HG03571 (cell line): ENCODE measurements around the gene DCAF10.
"Not testable (repeated sequence)": the region's sequence is repeated elsewhere in the genome, so short reads cannot be mapped to it uniquely, and the experiment has no call there.

Experiments used
- ATAC-seq: cut with Tn5 transposase; IDR thresholded peaks from one replicate; pipeline ENCODE4 v1.9.1; 2021; ENCODE audit not compliant: unreplicated experiment

Gene DCAF10

GRCh38 chr9:37800631-37801286, at the start of gene DCAF10:
TSS of gene DCAF10 (plus strand) at chr9:37800797. CDS start at chr9:37800867, 70 bp downstream.
- peak; percentile 59 for ATAC-seq

- no peak for ATAC-seq
Observed at GRCh38 chr9:37751186-37751585, 49.4 kb upstream of the DCAF10 start.

DNA sequence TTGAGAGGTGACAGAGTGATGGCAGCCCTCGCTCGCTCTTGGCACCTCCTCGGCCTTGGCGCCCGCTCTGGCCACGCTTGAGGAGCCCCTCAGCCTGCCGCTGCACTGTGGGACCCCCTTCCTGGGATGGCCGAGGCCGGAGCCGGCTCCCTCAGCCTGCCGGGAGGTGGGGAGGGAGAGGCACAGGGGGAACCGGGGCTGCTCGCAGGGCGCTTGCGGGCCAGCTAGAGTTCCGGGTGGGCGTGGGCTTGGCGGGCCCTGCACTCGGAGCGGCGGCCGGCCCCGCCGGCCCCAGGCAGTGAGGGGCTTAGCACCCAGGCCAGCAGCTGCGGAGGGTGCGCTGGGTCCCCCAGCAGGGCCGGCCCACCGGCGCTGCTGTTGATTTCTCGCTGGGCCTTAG, 48.9 kb upstream of the DCAF10 start:
- not testable (repeated sequence) for ATAC-seq

DNA sequence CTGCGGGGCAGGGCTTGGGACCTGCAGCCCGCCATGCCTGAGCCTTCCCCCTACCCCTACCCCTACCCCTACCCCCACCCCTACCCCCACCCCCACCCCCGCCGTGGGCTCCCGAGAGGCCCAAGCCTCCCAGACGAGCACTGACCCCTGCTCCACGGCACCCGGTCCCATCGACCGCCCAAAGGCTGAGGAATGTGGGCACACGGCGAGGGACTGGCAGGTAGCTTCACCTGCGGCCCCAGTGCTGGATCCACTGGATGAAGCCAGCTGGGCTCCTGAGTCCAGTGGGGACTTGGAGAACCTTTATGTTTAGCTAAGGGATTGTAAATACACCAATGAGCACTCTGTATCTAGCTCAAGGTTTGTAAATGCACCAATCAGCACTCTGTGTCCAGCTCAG, 48.5 kb upstream of the DCAF10 start:
- not testable (repeated sequence) for ATAC-seq

DNA sequence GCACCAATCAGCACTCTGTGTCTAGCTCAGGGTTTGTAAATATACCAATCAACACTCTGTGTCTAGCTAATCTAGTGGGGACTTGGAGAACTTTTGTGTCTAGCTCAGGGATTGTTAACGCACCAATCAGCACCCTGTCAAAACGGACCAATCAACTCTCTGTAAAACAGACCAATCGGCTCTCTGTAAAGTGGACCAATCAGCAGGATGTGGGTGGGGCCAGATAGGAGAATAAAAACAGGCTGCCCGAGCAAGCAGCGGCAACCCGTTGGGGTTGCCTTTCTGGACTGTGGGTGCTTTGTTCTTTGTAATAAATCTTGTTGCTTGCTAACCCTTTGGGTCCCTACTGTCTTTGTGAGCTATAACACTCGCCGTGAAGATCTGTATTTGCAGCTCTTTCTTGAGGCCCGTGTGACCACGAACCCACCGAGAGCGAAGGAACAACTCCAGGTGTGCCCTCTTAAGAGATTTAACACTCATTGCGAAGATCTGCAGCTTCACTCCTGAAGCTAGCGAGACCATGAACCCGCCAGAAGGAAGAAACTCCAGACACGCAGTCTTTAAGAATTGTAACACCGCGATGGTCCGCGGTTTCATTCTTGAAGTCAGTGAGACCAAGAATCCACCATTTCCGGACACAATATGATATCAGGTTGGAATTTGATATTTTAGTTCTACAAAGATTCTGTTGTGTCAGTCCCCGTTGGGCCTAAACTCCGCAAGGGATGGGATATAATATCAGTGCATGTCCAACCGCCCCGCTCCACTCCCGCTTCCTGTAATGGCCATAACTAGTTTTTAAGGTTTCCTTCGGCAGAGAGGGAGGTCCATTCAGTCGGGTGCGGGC, 47.7 kb upstream of the DCAF10 start:
- ATAC-seq = no peak

DNA sequence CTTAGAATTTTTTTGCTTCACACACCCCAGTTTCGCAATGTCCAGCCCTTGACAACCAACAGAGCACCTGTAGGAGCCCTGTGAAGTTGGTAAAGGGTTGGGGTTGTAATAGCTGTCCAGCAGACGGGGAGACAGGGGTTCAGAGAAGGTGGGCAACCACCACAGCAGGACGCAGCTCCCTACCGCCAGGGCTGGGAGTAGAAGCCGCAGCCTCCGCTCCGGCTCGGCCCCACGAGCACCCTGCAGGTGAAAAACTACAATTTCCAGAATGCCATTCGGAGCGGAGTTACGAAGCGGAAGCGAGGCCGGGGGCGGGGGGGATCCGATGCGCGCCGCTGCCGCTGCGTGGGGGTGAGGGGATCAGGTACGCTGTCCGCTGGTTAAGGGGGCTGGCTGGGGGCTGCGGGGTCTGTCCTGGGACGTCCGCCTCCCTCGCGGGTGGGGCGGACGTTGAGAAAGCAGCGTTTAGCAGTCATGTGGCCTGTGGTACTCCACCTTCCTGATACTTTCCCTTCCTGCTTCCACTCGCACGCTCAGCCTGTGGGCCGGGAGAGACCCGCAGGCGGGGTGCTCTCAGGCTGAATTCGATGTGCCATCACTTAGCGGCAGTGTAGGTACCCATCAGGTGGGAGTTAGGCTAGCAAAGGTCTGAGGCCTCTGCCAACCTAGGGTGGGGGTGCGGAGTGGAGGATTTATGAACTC, 47.0 kb upstream of the DCAF10 start, which contains the start of gene TRMT10B:
TSS of gene TRMT10B (plus strand) at position 317 of the 702 bp plus-strand sequence. CDS start 8,127 bp downstream, outside the sequence.
- peak; percentile 86 for ATAC-seq

DNA sequence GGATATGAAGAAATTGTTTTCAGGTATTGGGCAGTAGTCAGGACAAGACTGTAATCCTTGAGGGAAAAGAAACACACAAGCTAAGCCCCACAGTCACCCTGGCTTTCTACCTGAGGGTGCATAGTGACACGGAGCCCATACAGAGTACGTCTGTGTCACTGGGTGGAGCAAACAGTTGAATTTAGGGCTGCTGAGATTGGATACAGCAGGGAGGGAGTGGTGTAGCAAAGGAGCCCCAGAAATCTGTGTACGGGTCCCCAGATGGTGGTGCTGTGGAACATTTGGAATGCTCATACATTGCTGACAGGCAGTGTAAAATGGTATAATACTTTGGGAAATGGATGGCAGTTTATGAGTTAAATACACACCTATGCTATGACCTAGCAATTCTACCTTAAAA, 41.9 kb upstream of the DCAF10 start:
- ATAC-seq = no peak

DNA sequence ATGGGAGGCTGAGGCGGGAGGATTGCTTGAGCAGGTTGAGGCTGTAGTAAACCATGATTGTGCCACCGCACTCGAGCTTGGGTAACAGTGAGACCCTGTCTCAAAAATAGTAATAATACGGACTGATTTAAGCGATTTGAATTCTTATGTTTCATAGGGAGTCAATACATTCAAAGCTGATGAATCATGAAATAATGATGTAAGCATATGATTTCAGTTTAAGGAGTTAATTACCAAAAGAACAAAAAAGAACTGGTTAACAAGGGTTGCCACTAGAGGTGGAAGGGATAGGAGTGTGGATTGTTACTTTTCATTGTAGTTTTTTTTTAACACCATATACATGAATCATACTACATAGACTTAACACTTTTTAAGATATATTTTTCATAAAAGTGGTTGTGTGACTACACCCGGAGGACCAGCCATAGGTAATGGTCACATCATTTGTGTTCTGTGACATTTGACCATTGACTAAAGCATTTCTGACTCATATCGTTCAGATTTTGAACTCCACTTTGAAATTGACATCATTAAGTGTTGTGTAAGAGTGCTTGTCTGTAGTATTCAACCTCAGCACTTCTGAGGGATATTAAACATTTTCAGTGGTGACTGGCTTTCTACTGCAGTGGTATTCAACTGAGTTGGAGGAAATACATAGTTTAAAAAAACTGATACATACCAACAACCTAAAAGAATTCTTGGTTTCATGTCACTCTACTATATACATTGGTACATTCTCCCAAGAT, 40.0 kb upstream of the DCAF10 start:
- ATAC-seq = no peak

- no peak for ATAC-seq
Observed at GRCh38 chr9:37761511-37761910, 39.1 kb upstream of the DCAF10 start.

DNA sequence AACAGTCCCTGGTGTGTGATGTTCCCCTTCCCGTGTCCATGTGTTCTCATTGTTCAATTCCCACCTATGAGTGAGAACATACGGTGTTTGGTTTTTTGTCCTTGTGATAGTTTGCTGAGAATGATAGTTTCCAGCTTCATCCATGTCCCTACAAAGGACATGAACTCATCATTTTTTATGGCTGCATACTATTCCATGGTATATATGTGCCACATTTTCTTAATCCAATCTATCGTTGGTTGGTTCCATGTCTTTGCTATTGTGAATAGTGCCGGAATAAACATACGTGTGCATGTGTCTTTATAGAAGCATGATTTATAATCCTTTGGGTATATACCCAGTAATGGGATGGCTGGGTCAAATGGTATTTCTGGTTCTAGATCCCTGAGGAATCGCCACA, 35.3 kb upstream of the DCAF10 start:
- ATAC-seq = not testable (repeated sequence)

DNA sequence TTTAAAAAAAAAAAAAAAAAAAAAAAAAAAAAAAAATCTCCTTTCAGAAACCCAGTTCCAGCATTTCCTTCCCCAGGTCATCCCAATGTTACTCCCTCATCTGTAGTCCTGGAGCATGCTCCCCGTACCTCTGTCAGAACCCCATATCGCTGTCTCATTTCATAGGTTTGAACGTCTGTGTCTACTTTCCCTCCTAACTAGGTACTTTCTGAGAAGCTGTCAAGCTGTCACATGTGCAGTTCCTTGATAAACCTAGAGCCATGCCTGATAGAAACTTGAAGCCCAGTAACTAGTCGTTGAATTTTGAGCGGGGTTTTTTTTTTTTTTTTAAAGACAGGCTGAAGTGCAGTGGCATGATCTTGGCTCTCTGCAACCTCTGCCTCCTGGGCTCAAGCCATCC, 31.3 kb upstream of the DCAF10 start:
- no peak for ATAC-seq

GRCh38 chr9:37769995-37770394, 30.6 kb upstream of the DCAF10 start:
- no peak for ATAC-seq

DNA sequence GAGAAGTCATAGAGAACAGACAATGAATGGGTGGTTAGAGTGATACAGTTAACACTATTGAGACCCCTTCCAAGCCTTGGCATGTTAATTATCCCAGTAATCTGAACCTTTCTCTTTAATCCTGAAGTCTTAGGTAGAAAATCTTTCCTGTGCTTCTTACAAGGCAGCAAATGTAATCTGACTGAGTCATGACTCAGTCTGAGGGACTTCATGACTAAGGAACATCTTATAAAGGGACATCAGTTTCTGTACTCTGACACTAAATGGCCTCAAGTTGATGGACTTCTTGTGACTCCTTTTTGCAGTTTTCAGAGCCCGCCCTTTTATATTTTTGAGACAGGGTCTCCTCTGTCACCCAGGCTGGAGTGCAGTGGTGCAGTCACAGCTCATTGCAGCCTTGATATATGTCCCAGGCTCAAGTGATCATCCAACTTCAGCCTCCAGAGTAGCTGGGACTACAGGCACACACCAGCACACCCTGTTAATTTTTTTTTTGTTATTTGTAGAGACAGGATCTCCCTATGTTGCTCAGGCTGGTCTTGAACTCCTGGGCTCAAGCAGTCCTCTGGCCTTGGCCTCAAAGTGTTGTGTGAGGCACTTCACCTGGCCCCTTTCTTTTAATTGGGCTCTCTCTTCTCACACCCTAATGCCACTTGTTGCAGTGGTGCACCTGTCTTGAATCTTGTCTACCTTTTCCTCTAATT, 25.2 kb upstream of the DCAF10 start:
- no peak for ATAC-seq

GRCh38 chr9:37776328-37776727, 24.3 kb upstream of the DCAF10 start:
- no peak for ATAC-seq

- ATAC-seq = no peak
Observed at GRCh38 chr9:37778534-37778933, 22.1 kb upstream of the DCAF10 start.

DNA sequence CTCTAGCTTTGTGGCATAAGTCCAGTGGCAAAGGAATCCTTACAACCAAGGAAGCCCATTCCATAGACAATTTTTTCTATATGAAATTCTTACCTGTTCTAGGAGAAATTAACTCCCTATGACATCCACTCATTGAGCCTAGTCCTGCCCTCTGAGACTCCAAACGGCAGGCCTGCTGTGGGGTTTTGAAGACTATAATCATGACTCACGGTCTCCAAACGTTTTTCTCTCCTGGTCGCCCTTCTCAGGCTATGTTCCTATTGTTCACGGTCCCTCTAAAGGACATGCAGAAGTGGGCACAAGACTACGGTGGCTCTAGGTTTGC, 16.3 kb upstream of the DCAF10 start:
- ATAC-seq = no peak

DNA sequence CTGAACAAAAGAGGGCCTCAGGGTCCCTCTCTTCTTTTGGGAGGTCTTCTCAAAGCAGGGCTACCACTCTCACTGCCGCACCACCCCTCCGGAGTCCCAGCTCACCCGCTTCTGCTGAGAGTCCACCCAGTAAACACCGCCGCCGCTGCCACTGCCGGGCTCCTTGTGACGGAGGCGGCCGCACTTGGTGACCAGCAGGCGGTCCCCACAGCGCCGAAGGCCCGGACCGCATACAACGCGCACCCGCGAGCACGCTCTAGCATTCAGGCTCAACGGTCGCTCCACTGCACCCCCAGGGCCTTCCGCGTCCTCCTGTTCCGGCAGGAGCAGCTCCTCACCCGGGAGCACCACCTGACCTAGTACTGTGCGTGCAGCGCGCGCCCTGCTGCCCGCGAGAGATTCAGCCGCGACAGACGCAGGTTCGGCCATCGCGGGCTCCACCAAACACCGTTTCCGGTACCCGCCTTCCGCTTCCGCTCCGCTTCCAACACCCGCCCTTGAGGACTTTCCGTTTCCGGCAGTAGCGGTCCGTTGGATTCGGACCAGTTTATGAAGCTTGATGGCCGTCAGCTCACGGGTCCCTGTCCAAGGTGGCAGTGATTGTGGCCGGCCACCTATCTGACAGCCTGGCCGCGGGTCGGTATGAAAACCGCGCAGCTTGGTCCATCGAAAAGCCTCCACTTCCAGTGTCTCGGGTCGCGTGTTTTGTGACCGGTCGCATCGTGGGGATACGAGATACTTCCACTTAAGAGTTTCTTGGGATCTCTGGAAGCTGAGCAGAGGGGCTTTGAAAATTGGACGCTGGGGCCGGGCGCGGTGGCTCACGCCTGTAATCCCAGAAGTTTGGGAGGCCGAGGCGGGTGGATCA, 15.7 kb upstream of the DCAF10 start, which contains the start of gene EXOSC3:
TSS of gene EXOSC3 (minus strand) at position 449 of the 868 bp plus-strand sequence. CDS start at position 429, 20 bp downstream.
- ATAC-seq = peak; percentile 89

DNA sequence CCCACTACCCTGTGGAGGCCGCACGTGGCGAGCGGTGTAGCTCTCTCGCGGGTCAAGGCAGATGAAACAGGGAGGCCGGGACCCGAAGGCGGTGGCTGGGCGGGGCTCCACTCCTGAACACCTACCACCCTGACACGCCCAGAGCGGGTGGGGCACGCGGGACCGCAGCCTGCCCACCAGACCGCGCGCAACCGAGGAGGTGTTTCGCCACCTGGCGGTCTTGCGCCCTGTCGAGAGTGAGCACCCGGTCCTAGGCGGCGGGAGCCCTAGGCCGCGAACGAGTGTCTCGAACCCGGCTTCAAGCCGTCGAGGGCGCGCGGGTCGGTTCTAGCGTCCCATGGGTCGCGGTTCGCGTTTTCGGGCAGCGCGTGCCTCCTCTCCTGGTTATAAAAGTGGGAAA, 13.5 kb upstream of the DCAF10 start:
- ATAC-seq = no peak

- no peak for ATAC-seq
Observed at GRCh38 chr9:37788332-37788731, 12.3 kb upstream of the DCAF10 start.
